ENCODE measurements around the gene CHEK1. TPM values are rescaled to one million over a fixed set of nuclear protein-coding genes. Genes with fewer than 3 reads are reported as not detected.

CHEK1 gene
- total RNA-seq, 2 donors from 2014 or later = 103 to 123 TPM

DNA sequence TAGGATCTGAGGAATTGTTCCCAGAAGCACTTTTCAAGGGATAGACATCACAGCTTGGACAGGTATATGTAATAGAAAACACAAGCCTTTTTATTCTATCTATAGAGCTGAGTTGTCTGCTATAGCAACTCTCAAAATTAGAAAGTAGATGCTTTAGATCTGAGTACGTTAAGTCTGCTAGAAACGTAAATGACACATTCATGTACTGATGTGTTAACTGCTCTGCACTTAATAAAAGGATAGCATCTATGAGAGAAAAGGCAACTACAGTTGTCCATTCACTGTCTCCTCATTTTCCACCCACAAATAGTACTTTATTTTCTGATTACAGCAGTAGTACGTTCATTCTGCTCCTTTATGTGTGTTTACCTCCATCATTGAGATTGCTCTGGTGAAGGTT, 38.3 kb upstream of the CHEK1 start:
- Mint-ChIP-seq H3K4me1 (peaks cover 15% of the 10 kb centered on the region), H3K9me3 (no peaks in the 10 kb centered on the region), H3K4me3 (no peak overlapping the region), H3K27ac (no peak overlapping the region), H3K36me3 (ENCODE audit: low read depth) (peaks cover 22% of the 10 kb centered on the region), H3K27me3 (ENCODE audit: insufficient read depth) (no peaks in the 10 kb centered on the region)
- Histone ChIP-seq H3K27me3 (ENCODE audit: control insufficient read depth, insufficient read depth, low read length, poor library complexity, severe bottlenecking) (no peaks in the 10 kb centered on the region), H3K4me3 (ENCODE audit: low read length) (no peak overlapping the region), H3K36me3 (ENCODE audit: control insufficient read depth, insufficient read depth, low read length) (peaks cover 30% of the 10 kb centered on the region), H3K4me1 (ENCODE audit: control insufficient read depth, insufficient read depth, low read length) (no peaks in the 10 kb centered on the region), H3K9me3 (ENCODE audit: control insufficient read depth, low read length) (no peaks in the 10 kb centered on the region), H3K9ac (ENCODE audit: extremely low read depth, low read length, poor library complexity, severe bottlenecking) (no peak overlapping the region), H3K27ac (ENCODE audit: low read depth, low read length) (no peak overlapping the region)
- DNase-seq = no peak
- TF ChIP-seq, protein P1, sequence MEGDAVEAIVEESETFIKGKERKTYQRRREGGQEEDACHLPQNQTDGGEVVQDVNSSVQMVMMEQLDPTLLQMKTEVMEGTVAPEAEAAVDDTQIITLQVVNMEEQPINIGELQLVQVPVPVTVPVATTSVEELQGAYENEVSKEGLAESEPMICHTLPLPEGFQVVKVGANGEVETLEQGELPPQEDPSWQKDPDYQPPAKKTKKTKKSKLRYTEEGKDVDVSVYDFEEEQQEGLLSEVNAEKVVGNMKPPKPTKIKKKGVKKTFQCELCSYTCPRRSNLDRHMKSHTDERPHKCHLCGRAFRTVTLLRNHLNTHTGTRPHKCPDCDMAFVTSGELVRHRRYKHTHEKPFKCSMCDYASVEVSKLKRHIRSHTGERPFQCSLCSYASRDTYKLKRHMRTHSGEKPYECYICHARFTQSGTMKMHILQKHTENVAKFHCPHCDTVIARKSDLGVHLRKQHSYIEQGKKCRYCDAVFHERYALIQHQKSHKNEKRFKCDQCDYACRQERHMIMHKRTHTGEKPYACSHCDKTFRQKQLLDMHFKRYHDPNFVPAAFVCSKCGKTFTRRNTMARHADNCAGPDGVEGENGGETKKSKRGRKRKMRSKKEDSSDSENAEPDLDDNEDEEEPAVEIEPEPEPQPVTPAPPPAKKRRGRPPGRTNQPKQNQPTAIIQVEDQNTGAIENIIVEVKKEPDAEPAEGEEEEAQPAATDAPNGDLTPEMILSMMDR (conservative IDR thresholded peaks at IDR 0.05) = no peak
- 90 to 100% methylated on average over 2 to 3 of the region's 3 CpGs for WGBS, 2 experiments (ENCODE audit: insufficient coverage in 1 of 2, insufficient read length in 1 of 2)

DNA sequence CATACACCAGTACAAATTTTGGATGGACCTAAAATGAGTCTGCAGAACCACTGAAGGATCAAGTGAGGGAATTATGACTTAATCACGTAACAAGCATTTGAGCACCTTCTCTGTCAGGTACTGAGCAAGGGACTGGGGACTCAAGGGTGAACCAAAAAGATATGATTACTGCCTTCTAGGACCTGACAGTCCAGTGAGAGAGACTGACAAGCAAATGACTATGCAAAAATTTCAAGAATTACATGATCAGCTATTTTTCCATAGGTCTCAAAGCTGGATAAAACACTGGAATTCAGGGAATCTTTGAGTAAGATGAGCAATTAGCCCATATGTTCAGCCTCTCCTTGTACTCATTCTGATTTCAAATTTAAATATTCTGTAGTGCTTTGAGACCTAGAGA, 37.5 kb upstream of the CHEK1 start:
- H3K27ac Mint-ChIP-seq = no peak overlapping the region
- H3K4me3 Mint-ChIP-seq = no peak overlapping the region
- DNase-seq = no peak
- H3K4me1 ChIP-seq (ENCODE audit: control insufficient read depth, insufficient read depth, low read length) = no peaks in the 10 kb centered on the region
- H3K9ac ChIP-seq (ENCODE audit: extremely low read depth, low read length, poor library complexity, severe bottlenecking) = no peak overlapping the region
- no peak overlapping the region for H3K27ac ChIP-seq (ENCODE audit: low read depth, low read length)
- WGBS, 2 experiments (ENCODE audit: insufficient coverage in 1 of 2, insufficient read length in 1 of 2) = 96 to 100% methylated on average over 1 of the region's 1 CpG
- no peaks in the 10 kb centered on the region for H3K27me3 ChIP-seq (ENCODE audit: control insufficient read depth, insufficient read depth, low read length, poor library complexity, severe bottlenecking)
- no peak overlapping the region for H3K4me3 ChIP-seq (ENCODE audit: low read length)
- H3K9me3 ChIP-seq (ENCODE audit: control insufficient read depth, low read length) = no peaks in the 10 kb centered on the region
- H3K36me3 ChIP-seq (ENCODE audit: control insufficient read depth, insufficient read depth, low read length) = peaks cover 21% of the 10 kb centered on the region
- peaks cover 21% of the 10 kb centered on the region for H3K36me3 Mint-ChIP-seq (ENCODE audit: low read depth)
- TF ChIP-seq, protein P1 (conservative IDR thresholded peaks at IDR 0.05) = no peak
- no peaks in the 10 kb centered on the region for H3K27me3 Mint-ChIP-seq (ENCODE audit: insufficient read depth)
- H3K9me3 Mint-ChIP-seq = no peaks in the 10 kb centered on the region
- H3K4me1 Mint-ChIP-seq = peaks cover 16% of the 10 kb centered on the region

DNA sequence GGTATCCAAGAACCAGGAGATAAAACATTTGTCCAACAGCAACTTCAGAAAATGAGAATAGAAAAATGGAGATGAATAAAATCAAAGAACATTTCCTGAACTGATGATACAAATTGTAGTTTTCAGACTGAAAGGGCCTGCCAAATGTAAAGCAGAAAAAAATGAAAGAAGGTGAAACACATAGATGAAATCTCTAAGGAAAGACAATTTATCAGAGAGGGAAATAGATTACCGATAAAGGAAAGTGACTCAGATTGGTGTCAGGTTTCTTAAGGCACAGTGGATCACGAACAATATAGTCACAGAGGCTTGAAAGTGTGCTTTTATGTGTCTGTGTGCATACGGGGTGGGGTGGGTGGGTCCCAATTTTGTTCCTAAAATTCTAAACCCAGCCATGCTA, 36.5 kb upstream of the CHEK1 start:
- WGBS, 2 experiments (ENCODE audit: insufficient coverage in 1 of 2, insufficient read length in 1 of 2) = 81 to 86% methylated on average over 1 to 3 of the region's 3 CpGs
- no peak overlapping the region for H3K27ac Mint-ChIP-seq

More for the DNA sequence above, 36.5 kb upstream of the CHEK1 start:
- DNase-seq = no peak
- TF ChIP-seq, protein P1 (conservative IDR thresholded peaks at IDR 0.05) = no peak
- Mint-ChIP-seq H3K4me3 (no peak overlapping the region), H3K9me3 (no peaks in the 10 kb centered on the region), H3K36me3 (ENCODE audit: low read depth) (peaks cover 13% of the 10 kb centered on the region), H3K4me1 (peaks cover 19% of the 10 kb centered on the region), H3K27me3 (ENCODE audit: insufficient read depth) (no peaks in the 10 kb centered on the region)
- Histone ChIP-seq H3K36me3 (ENCODE audit: control insufficient read depth, insufficient read depth, low read length) (peaks cover 11% of the 10 kb centered on the region), H3K27ac (ENCODE audit: low read depth, low read length) (no peak overlapping the region), H3K4me1 (ENCODE audit: control insufficient read depth, insufficient read depth, low read length) (no peaks in the 10 kb centered on the region), H3K9me3 (ENCODE audit: control insufficient read depth, low read length) (no peaks in the 10 kb centered on the region), H3K4me3 (ENCODE audit: low read length) (no peak overlapping the region), H3K27me3 (ENCODE audit: control insufficient read depth, insufficient read depth, low read length, poor library complexity, severe bottlenecking) (no peaks in the 10 kb centered on the region), H3K9ac (ENCODE audit: extremely low read depth, low read length, poor library complexity, severe bottlenecking) (no peak overlapping the region)
